GM18867 (cell line): ENCODE results near the gene PLOD1.
"Not testable (repeated sequence)": the region's sequence is repeated elsewhere in the genome, so short reads cannot be mapped to it uniquely, and the experiment has no call there.

Source experiments
- ATAC-seq: cut with Tn5 transposase; IDR thresholded peaks from one replicate; pipeline ENCODE4 v1.9.1; 2021; ENCODE audit warnings: mild to moderate bottlenecking, moderate library complexity; ENCODE audit not compliant: unreplicated experiment

PLOD1 gene

DNA sequence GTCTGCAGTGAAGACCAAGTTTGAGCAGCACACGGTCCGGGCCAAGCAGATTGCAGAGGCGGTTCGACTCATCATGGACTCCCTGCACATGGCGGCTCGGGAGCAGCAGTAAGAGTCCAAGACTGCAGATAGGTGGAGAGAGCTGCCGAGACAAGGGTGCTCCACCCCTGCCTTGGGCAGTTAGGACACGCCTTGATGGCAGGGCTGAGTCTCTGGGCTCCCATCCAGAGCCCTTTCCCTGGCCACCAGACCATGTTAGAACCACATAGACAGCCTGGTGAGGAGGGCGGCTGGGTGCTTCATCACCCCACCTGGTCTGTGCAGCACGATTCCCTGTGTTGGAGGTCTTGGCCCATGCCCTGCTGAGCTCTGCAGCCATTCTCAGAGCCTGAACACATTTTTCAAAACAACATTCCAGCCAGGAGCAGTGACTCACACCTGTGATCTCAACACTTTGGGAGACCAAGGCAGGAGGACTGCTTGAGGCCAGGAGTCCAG lies 67.5 kb downstream of the PLOD1 start:
- ATAC-seq = no peak

DNA sequence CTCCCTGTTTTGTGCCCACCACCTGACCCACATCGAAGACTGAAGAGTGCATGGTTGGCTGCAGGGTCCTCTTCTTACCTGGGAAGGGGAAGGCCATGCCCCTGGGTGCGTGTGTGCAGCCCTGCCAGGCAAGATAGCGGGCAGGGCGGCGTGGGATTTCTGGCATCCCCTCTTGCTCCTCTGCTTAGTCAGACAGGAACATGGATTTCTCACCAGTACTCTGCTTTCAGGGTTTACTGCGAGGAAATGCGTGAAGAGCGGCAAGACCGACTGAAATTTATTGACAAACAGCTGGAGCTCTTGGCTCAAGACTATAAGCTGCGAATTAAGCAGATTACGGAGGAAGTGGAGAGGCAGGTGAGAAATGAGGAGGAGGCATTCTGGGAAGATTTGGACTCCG lies 69.2 kb downstream of the PLOD1 start:
- ATAC-seq = no peak

DNA sequence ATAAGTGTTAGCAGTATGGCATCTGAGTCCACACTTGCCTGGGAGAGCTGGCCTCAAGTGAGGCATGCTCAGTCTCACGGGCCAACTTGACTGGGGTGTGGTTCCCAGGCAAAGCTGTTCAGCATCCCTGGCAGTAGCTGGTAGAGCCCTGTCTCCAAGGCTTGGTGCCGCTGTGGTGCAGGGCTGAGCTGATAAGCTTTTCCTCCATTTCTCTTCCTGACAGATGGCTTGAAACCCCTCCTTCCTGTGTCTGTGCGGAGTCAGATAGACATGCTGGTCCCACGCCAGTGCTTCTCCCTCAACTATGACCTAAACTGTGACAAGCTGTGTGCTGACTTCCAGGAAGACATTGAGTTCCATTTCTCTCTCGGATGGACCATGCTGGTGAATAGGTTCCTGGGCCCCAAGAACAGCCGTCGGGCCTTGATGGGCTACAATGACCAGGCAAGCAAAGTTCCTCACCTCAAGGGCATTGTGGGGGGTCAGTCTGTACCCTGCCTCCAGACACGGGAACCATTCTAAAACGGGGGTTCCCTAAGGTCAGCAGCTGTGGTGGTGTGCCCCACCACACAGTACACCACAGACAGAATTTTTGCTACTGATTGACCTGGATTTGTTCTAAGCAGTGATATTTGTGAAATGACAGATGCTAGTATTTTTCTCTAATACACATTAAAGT lies 71.1 kb downstream of the PLOD1 start:
- no peak for ATAC-seq

DNA sequence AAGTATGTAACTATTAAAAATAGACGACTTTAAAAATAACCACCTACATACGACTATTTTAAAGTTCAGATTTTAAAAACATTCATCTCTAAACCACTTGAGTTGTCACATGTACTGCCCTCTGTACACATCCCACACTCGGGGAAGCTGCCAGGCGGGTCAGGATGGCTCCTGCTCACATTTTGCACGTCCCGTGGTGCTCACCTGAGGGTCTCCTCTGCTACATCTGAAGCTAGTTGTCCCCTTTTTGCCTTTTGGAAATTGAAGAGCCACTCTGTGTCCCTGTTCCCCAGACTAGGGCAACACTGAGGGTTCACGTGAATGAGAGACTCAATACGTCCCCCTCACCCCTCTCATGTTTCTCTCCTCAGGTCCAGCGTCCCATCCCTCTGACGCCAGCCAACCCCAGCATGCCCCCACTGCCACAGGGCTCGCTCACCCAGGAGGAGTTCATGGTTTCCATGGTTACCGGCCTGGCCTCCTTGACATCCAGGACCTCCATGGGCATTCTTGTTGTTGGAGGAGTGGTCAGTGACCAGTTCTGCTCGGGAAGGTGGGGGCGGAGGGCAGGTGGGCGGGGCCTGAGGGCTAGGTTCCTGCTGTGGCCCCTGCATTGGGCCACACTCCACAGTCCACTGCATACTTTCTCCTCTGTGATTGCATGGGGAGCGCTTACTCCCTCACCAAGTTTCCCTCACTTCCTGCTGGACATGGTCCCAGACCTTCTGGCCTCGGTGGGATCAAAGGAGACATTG lies 71.8 kb downstream of the PLOD1 start:
- no peak for ATAC-seq

DNA sequence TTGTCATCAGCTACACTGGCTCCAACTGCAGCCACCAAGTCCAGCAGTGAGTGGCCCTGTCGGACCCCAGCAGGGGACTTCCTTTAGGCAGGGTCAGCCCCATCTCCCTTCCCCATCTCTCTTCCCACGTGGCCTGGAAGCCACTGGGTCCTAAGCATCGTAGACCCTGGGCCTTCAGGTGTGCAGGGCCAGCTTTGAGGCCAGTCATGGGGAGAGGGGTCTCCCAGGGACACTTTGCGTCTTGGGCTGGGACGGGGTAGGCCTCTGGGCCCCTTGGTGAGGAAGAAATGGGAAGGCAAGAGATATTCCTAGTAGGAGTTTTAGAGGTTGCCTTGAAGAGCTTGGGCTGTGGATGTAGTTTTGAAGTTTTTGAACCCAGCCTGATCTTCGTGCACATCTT lies 72.7 kb downstream of the PLOD1 start:
- ATAC-seq = no peak

DNA sequence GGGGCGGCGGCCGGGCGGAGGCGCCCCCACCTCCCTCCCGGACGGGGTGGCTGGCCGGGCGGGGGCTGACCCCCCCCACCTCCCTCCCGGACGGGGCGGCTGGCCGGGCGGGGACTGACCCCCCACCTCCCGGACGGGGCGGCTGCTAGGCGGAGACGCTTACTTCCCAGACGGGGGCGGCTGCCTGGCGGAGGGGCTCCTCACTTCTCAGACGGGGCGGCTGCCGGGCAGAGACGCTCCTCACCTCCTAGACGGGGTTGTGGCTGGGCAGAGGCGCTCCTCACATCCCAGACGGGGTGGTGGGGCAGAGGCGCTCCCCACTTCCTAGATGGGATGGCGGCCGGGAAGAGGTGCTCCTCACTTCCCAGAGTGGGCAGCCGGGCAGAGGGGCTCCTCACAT lies 73.8 kb downstream of the PLOD1 start:
- ATAC-seq = not testable (repeated sequence)

DNA sequence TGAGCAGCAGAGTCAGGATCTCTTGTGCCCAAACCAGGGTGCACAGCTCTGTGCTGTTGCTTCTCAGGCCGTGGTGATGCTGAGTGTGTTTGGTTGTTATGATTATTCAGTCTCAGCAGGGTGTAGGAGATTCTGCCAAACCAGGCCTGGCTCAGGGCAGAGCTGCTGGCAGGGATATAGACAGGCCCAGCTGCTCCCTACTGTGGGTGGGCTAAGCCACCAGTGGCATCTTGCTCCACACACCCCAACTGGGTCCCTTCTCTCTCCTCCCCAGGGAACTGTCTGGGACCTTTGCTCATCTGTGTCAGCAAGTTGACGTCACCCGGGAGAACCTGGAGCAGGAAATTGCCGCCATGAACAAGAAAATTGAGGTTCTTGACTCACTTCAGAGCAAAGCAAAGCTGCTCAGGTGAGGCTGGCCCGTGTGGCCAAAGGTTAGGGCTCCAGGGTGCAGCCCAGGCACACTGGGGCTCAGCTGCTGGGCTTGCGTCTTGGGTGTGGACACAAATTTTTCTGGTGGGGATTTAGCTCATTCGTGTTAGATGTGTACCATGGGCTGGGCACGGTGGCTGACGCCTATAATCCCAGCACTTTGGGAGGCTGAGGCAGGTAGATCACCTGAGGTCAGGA lies 74.9 kb downstream of the PLOD1 start:
- no peak for ATAC-seq

DNA sequence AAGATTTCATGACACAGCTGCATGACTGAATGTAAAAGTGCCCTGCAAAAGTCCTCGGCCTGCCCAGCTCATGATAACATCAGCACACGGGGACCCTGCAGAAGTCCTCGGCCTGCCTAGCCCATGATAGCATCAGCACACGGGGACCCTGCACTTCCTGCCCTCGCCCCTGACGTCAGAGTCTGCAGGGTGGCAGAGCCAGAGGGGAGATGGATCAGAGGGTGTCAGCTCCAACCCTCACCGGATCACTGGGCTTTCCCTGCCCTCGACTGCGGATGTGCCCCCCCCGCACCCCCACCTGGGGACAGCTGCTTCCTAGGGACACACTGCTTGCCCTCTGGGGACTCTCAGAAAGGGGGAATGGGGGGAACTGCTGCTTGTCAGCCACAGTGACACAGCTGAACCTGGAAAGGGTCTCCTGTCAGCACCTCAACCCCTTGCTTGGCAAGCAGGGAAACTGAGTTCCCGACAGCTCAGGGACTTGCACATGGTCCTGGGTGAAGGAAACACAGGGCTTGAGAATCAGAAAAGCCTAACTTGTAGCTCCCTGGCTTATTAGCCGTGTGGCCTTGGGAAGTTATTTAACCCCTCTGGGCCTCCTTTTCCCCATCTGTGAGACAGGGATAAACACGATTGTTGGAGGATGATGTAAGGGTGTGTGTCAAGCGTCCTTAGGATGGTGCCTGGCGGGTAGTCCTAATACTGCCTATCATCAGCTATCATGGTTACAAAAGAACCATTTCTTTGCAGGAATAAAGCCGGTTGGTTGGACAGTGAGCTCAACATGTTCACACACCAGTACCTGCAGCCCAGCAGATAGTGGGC lies 76.4 kb downstream of the PLOD1 start:
- ATAC-seq = no peak

DNA sequence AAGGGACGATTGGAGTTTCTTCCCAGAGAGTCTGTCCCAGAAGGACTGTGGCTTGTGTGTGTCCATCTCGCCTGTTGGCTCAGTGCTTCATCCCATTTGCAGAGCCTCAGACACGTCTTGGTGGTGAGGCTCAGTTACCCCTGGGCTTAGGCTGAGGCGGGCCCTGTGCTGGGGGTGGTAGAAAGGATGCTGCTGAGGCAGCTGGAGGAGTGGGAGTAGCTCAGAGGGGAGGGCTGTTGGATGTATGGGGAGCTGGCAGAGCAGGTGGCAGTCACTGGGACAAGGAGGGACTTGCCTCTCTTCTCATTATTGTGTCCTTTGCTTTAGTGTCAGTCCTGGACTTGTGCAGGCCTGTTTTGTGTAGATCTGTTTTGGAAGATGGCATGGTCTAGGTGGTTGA lies 77.5 kb downstream of the PLOD1 start:
- no peak for ATAC-seq

DNA sequence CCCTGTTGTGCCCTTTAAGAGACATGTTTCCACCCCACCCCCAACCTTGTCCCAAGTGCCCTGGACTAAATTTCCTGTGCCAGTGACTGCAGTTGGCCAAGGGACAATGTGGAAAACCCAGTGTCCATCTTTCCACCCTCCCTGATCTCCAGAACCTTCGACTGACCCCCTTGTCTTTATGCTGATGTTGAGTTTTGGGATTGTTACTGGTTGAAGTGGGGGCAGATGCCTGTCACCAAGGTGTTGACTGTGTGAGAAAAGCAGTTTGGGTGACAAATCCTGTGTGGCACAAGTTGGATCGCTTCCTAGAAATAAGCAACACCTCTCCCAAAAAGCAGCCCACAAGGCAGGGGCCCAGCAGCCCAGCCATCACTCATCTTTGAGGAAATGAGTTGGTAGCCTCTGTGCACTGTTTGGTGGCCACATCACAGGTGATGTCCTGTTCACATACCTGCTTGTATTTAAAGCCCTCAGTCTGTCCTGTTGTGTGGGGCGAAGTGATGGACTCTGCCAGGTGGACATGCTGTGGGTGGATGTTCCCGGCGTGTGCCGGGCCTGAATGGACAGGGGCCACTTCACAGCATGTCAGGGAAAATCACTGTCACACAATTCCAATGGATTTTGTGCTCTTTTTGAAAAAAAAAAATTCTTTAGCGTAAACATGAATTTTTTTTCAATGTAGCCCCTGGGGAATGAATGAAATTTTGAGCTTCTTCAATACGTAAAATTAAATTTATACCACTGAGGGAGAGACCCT lies 78.2 kb downstream of the PLOD1 start:
- ATAC-seq = no peak

DNA sequence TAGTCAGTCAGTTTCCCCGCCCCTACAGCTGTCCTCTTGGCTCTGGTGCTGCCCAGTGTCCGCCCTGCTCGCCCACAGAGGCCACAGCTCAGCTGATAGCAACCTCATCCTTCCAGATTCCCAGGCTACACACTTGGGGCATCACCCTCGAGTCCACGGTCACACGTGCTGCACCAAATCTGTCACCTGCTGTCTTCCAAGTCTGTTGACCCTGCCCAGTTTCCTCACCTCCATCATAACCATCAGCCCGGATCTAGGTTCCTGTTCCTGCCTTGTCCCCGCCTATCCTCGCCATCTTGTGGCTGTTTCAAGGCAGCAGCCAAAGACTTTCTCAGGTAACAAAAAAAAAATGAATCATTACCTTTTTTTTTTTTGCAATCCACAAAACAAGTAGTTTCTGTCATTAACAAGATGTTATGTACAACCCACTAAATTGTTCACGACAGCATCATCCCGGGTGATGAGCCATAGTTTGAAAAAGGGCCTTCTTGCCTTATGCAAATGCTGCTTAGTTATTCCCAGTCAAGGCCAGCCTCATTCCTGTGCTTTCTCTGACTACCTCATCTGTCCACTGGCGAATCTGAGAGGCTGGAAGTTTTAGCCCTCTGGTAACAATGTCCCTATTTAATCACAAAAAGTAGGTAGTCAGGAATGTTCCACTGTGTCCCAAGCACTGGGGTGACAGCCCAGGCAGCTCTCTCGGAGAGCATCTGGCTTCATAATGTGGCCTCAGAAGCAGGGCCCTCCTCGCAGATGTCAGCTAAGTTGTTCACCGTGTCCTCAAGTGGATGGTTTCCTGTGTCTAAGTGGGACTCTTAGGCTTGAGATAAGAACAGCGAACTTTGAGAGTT lies 79.8 kb downstream of the PLOD1 start:
- ATAC-seq = no peak

DNA sequence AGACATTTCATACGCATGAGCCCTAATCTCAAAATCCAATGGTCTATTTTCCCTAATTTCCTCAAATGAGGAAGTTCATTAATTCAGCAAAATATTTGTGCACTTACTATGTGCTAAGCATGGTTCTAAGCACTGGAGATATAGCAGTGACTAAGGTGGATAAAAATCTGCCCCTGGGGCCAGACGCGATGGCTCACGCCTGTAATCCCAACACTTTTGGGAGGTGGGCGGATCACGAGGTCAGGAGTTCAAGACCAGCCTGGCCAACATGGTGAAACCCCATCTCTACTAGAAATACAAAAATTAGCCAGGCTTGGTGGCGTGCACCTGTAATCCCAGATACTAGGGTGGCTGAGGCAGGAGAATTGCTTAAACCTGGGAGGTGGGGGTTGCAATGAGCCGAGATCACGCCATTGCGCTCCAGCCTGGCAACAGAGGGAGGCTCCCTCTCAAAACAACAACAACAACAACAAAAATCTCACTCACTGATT lies 80.5 kb downstream of the PLOD1 start:
- no peak for ATAC-seq

DNA sequence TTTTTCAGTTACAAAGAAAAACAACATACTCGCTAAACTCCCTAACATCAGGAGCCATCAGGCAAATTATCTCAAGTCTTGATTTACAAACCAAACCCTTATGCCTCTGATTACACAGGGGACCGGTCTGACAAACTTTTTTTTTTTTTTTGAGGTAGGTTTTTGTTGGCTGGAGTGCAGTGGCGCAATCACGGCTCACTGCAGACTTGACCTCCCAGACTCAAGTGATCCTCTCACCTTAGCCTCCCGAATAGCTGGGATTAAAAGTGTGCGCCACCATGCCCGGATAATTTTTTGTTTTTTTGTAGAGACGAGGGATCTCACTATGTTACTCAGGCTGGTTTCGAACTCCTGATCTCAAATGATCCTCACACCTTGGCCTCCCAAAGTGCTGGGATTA lies 81.0 kb downstream of the PLOD1 start:
- ATAC-seq = no peak

DNA sequence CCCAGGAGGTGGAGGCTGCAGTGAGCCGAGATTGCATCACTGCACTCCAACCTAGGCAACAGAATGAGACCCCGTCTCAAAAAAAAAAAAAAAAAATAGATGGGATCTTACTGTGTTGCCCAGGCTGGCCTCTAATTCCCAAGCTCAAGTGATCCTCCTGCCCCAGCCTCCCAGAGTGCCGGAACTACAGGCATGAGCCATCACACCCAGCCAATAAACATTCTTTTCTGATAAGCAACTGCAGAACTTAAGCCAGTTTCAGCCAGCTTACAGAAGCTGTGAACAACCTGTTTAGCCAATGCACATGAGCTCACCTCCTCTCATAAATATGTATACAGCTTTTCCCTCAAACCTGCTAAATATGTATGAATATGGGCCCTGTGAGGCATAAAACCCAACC lies 81.7 kb downstream of the PLOD1 start:
- ATAC-seq = no peak

DNA sequence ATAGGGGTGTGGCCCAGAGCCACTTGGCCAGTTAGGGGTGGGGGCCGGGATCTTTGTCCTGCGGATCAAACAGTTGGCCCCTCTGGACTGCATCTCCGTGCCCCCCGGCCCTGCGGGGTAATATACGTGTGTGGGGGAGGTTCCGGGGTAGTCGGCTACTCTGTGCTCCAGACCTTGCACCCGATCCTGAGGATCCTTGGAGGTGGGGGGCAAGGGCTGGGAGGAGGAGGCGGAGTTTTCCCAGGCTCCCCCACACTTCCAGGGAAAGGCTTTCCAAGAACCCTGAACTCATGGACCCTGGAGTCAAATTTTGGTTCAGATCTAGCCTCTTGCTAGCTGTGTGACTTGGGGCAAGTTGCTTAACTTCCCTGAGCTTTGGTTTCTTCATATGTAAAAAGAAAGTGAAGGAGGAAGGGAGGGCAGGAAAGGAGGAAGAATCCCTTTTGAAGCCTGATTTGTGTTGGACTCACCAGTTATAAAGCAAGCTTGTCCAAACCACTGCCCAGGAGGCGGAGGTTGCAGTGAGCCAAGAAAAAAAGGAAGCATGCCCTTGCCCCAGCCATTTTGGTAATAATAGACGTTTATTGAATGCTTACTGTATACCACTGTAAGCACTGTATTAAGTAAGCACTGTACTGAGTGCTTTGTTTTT lies 85.5 kb downstream of the PLOD1 start:
- no peak for ATAC-seq

DNA sequence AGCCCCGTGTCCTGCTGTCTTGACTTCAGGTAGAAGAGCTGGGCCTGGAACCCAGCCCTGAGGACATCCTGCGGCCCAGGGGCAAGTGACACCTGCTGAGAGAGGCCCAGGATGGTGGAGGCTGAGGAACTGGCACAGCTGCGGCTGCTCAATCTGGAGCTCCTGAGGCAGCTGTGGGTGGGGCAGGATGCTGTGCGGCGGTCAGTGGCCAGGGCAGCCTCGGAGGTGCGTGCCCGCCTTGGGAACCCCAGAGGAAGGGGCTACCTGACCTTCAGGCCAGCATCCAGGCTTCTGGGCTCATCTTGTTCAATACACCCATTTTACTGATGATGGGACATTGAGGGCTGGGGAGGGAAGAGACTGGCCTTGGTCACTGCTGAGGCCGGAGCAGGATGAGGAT lies 87.1 kb downstream of the PLOD1 start:
- ATAC-seq = no peak

DNA sequence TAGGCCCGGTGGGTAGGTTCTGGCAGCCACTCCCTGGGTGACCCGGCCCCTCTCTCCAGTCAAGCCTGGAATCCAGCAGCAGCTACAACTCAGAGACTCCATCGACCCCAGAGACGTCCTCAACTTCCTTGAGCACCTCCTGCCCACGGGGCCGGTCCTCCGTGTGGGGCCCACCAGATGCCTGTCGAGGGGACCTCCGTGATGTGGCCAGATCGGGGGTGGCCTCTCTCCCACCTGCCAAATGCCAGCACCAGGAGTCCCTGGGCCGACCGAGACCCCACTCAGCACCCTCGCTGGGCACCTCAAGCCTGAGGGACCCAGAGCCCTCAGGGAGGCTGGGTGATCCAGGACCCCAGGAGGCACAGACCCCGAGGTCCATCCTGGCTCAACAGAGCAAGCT lies 87.5 kb downstream of the PLOD1 start:
- no peak for ATAC-seq
